HG02885 (cell line): ENCODE data around the gene ABCC11.
A peak's percentile ranks its signal among the peaks of the same experiment; 100 is the strongest.

Experiments used
- ATAC-seq: cut with Tn5 transposase; IDR thresholded peaks from one replicate; pipeline ENCODE4 v1.9.1; 2021; ENCODE audit warnings: mild to moderate bottlenecking; ENCODE audit not compliant: unreplicated experiment, poor library complexity

The ABCC11 gene

DNA sequence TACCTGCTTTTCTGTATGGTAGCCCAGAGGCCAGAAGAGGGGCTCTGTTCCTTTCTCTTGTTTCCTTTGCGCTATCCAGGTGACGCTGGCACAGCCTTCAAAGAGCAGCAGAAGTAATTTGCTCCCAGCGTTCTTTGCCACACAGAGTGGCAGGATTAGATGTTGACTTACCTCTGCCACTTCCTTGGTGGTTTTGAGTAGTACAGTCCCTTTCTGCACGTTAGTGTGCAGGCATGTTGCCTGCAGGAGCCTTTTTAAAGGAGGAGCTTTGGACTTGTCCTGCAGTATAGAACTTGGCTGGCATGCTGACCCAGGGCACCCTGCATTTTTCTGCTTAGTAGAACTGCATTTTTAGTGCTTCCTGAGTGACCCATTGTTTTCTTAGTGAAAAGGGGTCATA, at the start of gene ABCC11:
Gene ABCC11, minus strand, starts transcription at position 229 of the 400 bp plus-strand sequence. CDS start 15,618 bp downstream, outside the sequence.
- ATAC-seq: no peak

DNA sequence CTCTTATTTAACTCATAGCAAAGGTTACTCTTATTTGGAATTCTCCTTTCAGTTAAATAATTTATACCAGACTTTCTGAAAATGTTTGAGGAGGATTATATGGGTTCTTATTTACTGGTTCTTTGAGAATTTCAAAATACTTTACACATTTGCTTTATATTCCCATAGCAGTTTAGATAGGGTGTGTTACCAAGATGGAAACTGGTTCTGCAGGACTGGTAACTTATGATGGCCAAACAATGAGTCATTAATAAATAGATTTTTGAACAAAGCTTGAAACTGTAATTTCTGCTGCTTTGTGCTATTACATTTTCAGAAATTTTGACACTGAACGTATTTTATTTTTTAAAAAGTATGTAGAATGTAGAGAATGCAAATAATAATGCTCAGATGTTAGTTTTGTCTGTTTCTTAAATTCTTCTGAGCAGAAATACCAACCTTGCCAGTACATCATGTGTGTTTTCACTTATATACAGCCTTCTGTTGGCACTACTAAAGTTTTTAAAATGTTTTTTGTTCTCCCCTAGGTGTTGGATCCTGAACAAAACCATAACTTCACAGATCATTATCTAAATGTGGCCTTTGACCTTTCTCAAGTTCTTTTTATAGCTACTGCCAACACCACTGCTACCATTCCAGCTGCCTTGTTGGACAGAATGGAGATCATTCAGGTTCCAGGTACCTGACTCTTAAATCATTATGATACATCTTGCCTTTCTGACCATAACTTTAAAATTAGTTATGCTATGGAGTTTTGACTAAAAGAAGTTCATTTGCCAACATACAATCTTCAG, 48.3 kb upstream of the ABCC11 start:
- no peak for ATAC-seq

DNA sequence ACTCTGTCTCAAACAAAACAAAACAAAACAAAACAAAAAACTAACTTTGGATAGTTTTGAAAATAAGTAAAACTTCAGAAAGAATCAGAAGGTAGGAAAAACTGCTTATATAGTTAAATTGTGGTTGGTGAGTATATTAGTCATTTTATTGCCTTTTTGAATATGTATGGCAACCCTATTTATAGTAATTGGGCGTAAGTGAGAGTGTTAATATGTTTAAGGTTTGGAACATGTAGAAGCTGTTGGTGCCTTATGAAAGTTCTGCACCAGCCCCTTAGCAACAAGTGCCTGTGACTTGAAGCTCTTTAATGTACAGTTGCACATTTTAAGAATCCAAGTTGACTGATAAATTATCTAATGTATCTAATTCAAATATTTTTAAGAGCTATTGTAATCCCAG, 47.4 kb upstream of the ABCC11 start:
- ATAC-seq: no peak

DNA sequence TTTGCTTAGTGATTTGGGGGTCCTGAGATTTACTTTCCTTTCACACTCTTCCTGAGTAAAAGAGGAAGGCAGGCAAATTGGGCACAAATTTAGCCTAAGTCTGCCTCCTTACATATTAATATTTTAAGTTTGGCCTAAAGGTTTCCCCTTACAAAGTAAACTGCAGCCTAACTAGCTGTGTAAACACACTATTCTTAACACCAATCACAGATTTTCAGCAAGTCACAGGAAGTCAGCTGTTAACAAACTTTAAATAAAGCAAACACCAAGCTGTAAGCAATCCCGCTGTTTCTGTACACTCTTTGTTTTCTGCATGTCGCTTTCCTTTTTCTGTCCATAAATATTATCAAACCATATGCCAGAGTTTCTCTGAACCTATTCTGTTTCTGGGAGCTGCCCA, 45.1 kb upstream of the ABCC11 start:
- ATAC-seq: no peak

DNA sequence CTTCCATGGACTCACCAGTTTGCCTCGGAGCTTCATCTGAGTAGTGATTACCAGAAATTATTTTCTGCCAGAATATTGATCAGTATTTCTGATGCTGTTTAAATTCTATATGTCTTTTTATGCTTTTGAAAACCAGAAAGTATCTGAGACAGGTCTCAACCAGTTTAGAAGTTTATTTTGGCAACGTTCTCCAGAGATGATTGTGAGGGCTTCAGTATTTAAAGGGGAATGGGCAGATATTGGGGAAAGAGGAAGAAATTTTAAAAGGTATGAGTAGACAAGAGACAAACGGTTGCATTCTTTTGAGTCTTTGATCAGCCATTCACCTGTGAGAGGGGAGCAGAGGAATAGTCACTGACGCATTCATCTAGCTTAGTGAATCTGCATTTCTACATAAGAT, 44.4 kb upstream of the ABCC11 start:
- no peak for ATAC-seq

DNA sequence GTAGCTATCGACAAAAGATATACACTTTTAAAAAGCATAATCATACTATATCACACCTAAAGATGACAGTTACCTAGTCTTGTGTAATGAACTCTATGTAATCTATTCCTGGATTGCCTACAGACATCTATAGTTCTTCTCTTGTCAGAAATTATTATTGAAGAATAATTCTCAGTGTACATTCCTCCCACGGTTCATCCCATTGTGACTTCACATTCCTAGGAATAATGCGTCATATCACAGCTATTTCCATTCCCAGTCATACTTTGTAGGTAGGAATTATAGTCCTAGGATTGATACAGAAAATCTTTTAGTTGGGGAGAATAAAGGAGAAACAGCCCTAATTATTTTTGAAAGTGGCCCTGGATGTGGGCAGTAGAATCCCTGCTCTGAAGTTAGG, 44.0 kb upstream of the ABCC11 start:
- ATAC-seq: no peak

DNA sequence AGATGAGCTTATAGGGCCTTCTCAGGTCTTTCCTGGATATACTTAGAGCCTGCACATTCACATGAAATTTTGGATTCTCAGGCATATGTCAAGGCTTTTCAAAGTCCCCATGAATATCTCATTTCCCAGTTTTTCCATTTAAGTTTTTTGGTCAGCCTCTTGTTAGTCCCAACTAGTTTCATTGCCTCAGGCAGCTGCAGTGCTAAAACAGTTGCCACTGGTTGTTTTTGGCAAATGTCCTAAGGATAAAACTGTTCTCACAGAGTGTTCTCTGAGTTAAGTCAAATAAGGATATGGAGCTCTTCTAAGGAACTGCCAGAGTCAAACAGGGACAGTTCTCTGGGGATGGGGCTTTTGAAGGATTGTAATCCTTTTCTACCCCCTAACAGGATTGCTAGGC, 39.9 kb upstream of the ABCC11 start:
- no peak for ATAC-seq

DNA sequence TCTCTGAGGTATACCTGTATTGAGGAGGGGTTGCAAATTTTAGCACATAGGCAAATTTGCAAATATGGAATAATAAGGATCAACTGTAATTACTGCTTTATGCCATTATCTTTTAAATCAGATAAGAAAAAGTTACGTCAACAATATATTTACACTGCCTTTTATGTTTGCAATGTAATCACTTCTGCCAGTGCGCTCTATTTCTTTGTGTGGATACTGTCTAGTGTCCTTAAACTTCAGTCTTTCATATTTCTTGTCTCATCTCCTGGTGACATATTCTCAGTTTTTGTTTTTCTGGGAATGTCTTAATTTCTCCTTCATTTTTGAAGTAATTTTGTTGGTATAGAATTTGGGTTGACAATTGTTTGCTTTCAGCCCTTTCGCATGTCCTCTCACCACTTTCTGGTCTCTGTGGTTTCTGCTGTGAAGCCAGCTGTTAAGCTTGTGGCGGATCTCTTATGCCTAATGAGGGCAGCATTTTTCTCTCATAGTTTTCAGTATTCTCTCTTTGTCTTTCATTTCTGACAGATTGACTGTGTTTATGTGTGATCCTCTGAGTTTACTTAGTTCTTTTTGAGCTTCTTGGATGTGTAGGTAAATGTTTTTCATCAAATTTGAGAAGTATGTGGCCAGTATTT, 37.6 kb upstream of the ABCC11 start:
- peak; percentile 81 for ATAC-seq

DNA sequence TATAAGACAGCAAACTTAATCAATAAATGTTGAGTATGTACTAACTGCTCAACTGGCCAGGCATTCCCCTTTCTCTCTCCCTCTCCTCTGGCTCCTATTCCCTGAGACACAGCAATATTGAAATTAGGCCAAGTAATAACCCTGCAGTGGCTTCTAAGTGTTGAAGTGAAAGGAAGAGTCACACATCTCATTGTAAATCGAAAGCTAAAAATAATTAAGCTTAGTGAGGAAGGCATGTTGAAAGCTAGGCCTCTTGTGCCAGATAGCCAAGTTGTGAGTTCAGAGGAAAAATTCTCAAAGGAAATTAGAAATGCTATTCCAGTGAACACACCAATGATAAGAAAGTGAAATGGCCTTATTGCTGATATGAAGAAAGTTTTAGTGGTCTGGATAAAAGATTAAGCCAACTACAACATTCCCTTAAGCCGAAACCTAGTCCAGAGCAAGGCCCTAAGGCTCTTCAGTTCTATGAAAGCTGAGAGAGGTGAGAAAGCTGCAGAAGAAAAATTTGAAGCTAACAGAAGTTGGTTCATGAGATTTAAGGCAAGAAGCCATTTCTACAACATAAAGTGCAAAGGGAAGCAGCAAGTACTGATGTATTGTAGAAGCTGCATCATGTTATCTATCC, 35.4 kb upstream of the ABCC11 start:
- no peak for ATAC-seq

DNA sequence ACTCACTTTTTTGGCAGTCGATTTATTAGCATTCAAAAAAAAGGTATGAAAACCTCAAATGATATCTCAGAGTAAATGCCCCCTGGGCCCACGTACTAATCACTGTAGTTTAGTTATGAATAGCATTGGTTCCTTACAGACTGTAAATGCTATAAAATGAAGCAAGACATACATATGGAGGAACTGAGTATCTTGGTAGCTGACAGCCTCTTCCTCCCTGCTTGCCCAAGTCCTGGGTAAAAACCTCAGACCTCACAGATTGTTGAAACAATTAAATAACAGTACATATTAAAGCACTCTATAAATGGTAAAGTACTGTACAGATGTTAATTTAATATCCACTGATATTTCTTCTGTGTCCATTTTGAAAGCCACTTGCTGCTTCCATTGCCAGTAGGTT, 33.2 kb upstream of the ABCC11 start:
- no peak for ATAC-seq

DNA sequence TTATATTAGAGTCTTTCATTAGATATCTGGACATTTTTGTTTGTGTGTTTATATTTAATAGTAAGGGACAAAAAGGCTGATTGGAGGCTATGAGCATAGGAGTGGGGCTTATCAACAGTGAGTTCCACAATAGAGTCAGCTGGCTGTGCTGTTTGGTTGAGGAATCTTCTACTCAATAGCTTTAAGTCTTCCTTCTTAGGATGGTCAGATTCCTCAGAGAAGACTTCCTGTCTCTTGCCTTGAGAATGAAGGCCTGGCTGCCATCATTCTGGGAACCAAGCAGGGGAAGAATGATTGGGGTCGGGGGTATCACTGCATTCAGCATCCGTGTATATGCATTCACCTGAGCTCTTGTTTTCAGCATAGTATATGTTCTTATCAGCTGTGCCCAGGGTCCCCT, 31.9 kb upstream of the ABCC11 start:
- ATAC-seq: no peak

DNA sequence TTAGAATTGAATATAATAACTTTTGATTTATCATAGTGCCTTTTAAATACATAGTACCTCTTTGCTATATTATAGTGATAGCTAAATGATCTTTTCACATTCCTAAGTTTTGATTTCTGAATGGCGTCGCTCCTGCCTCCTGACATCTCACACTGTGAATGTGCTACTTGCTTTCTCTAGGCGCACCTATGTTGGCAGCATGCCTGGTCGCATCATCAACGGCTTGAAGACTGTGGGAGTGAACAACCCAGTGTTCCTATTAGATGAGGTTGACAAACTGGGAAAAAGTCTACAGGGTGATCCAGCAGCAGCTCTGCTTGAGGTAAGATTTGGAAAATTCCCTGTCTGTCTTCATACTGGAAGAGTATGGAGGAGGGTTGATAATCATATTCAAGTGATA, 29.8 kb upstream of the ABCC11 start:
- ATAC-seq: no peak

DNA sequence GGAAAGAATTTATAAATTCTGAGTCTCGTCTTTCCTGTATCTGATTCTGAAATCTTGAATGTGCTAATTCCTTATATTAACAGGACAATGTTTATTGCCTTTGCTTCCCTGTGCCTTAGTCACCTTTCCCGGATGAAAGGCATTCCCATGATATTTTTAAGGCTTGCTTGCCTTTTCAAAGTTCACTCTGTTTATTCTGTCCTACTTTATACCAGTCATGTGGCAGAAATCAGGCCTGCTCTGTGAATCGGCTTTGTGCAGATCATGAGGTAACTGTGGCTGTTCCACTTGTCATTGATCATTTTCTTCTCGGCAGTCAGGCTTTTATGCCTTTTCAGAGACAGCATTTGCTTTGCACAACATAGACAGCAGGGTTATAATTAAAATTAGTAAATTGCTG, 28.8 kb upstream of the ABCC11 start:
- no peak for ATAC-seq

DNA sequence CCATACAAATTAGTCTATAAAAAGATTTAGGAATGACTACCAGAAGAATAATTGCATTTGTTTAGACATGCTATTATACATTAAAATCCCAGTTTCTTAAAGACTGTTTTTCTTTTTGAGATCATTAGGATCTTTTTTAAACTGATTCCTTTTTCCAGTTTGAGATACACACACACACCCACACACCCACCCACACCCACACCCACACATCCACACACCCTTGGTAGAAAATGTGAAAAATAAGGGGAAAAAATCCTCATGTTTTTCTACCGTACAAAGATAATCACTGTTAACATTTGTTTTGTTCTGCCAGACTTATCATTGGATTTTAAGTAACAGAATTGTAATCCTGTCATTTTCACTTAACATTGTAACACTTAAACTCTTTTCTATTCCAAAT, 27.1 kb upstream of the ABCC11 start:
- ATAC-seq: no peak

DNA sequence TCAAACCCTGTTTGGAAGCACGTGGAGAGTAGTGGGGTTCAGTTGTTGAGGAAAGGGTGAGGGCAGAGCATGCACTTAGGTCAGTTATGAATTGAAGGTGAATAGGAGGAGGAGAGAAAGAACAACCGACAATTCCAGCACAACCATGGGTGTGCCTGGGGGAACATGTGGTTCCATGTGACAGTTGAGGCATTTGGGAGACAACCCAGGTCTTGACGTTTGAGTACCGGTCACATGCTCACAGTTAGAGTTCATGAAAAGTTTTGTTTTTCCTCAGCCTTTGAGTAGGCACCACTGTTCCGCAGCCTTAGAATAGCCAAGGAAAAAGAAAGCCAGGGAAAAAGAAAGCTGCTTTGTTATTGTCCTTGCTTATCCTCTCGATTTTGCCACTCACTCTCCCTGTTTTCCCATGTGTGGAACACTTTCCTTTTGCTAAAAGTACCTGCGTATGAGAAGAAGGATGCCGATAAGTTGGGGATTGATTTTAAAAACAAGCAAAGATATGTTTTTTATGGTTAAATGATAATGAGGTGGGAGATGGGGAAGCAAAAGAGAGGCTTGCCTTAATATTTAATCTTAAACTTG, 25.6 kb upstream of the ABCC11 start:
- no peak for ATAC-seq

DNA sequence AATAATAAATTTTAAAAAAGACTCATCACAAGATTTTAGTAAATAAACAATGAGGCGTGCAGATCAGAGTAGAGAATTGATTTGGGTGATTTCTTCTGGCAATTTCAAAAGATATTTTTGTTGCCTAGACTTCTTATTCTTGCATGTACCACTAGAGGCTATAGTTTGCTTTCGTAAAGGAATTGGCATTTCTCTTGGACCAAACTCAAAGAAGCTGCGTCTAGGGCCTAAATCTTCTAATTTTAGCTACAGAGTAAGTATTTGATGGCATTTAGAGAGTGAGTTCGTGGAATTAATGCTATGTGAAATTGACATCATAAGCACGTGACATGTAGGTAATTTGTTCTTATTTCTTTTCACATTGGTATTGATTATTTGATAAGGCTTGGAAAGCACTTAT, 24.4 kb upstream of the ABCC11 start:
- ATAC-seq: no peak

DNA sequence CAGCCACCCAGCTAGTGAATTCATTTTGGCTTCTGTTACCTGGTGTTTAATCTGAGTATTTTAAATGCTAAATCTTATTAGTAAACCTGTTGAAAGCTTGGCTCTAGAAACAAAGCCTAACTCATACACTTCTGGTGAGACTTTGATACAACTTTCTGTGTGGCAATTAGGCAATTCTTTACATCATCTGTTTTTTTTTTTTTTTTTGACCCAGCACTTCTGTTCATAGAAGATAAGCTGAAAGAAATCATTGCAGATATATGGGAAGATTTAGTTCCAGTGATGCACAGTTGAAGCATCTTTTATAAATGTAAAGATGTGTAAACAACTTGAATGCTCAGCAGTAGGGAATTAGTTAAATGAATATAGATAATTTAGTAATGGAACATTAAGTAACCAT, 21.7 kb upstream of the ABCC11 start:
- ATAC-seq: no peak

DNA sequence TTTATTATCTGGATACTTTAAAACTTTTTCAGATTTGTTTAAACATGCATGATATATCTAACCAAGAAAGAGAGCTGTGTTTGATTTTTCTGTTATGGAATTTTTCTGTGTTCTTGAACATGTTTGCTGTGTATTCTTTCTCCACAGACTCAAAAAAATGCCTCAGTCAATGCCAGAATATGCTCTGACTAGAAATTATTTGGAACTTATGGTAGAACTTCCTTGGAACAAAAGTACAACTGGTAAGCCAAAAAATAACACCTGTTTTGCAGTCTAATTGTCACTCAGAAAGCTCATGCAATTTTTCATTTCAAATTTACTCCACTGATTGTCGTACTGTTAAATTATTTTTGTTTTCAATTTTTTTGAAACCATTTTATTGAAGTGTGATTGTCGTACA, 15.3 kb upstream of the ABCC11 start:
- ATAC-seq: no peak

DNA sequence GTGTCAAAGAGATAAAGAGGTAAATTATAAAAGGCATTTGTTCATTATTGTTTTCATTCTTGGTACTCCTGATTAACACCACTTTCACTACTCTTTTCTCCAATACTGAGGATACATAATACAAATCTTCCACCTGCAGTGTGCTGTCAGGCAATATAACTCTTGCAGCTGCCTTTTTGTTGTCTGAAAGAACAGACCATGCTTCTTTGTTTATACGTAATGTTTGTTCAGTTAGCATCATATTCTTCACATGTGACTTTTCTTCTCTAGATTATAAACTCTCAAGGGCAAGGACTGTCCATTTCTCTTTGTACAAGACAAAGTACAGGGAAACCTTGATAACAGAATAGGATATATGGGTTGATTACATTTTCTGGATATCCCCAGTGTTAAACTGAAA, 14.2 kb upstream of the ABCC11 start:
- no peak for ATAC-seq

DNA sequence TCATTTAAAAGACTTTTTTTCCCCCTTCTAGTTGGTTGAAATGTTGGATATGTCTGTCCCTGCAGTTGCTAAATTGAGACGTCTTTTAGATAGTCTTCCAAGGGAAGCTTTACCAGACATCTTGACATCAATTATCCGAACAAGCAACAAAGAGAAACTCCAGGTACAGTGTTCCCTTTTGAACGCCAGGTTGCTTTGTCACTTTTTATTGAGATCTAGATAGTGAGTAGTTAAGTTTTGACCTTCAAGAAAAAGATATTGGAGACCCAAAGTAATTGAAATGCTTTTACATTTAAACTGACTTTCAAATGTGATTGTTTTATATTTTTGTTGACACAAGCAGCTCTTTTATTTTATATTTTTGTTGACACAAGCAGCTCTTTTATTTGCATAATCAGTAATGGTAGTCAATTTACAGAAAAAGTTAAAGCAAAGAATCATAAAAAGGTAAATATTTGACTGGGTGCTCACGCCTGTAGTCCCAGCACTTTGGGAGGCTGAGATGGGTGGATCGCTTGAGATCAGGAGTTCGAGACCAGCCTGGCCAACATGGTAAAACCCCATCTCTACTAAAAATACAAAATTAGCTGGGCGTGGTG, 9.3 kb upstream of the ABCC11 start:
- no peak for ATAC-seq

DNA sequence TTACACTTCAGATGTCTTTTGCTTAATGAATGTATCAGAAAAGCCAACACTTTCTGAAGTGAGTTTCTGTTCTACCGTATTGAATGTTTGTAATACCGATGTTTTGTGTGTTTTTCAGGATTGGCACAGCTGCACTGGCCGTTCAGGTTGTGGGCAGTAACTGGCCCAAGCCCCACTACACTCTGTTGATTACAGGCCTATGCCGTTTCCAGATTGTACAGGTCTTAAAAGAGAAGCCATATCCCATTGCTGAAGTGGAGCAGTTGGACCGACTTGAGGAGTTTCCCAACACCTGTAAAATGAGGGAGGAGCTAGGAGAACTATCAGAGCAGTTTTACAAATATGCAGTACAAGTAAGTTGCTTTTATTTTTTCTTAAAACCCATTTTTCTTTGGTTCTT, 4.7 kb upstream of the ABCC11 start:
- no peak for ATAC-seq
